SKM-1 treated with dmso at 0.1 percent for 144 hours (cell line): ENCODE measurements around the gene TTLL12.
A peak's percentile ranks its signal among the peaks of the same experiment; 100 is the strongest.
"Not testable (repeated sequence)": the region's sequence is repeated elsewhere in the genome, so short reads cannot be mapped to it uniquely, and the experiment has no call there.

Experiments used
- DNase-seq: peaks from one replicate; lab custom pipeline; 2025; ENCODE audit not compliant: unreplicated experiment; lab: John Stamatoyannopoulos, UW

TTLL12 gene

DNA sequence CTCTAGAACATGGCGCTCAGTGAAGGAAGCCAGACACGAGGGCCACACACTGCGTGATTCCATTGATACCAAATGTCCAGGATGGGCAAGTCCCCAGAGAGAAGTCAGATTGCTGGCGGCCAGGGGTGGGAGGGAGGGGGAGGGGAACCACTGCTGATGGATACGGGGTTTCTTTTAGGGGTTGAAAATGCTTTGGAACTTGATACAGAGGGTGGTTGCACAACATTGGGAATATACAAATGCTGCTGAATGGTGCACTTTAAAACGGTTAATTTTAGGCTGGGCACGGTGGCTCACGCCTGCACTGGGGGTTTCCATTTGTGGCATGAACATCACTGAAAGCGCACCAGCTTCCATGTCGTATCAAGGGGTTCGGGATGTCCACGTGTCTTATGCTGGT is 30.5 kb downstream of the TTLL12 start:
- DNase-seq = no peak

DNA sequence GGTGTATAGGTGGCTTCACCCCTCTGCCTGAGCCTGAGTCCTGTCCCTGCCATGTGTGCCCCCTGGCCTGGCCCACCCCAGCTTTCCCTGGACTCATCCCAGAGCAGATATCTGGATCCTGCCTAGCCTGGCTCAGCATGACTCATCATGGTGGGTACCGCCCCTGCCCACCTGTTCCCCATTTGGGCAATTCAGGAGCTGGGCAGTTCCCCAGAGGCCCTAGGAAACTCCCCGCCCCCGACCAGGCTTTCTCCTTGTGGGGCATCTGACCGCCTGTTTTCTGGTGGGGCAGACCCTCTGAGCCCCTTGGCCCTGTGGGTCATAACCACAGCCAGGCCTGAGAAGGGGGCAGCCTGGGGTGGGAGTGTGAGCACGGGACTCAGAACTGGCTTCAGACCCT is 31.1 kb downstream of the TTLL12 start:
- no peak for DNase-seq

DNA sequence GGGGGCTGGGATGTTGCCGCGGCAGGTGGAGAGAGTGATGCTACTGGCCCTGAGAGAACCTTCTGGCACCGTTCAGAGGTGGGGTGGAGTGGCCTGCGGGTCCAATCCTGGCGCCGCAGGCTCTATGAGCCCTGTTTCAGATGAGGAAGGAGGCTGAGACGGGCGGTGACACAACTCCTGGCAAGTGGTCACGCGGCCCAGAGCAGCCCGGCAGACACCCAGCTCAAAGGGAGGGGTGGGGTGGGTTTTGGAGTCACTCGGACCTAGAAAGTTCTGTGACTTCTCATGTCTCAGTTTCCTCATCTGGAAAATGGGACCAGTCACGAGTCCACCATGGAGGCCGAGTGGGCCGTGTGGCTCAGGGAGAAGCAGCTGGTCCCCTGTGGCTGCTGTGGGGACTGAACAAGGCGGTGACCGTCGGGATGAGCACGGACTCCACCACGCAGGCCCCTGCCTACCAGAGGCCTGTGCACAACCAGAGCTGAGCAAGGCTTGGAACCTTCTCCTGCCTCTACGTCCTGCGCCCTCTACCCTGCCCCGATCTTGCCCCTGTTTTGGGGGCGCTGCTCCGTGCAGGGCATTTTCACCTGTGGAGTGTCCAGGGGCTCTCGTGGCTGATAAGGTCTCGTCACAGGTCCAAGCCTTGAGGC is 31.9 kb downstream of the TTLL12 start:
- no peak for DNase-seq

DNA sequence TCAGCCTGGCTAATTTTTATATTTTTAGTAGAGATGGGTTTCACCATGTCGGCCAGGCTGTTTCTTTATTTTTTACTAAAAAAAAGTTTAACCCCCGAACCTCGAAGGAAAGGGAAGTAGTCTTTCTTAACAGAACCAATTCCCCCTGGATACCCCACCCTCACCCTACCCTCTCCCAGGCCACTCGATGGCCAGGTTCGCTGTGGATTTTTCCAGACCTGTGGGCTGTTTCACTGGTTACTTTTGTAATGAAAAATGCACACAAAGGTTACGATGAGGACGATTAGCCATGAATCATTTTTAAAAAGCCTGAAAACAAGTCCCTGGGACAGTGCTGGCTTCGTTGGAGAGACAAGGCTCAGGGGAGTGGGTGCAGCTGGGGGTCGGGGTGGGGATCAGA is 33.0 kb downstream of the TTLL12 start:
- DNase-seq = no peak

DNA sequence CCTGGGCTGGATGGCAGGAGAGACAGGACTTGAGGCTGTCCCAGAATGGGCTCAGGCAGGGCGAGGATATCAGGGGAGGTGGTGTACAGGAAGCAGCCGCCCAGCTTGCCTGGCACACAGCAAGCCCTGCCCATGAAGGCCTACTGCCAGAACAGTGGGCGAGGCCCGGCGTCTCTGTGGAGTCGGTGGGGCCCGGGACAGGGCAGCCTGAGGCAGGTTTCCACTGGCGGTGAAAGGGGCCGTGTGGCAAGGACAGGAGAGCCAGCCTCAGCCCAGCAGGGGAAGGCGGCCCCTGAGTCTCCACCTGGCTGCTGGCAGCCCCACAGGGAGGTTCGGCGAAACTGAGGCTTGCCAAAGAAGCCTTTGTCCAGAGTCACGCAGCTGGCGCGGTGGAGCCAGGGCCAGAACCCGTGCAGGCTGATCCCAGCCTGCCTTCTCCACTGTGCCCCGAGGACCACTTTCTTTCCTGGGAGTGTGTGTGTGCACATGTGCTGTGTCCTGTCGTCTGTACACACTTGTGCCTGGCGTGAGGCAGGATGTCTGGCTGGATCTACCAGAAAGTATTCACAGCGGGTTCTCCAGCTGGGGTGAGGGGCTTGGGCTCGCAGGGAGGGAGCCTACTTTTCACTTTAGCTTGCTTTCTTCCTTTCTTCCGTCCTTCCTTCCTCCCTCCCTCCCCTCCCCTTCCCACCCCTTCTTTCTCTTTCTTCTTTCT is 34.4 kb downstream of the TTLL12 start:
- no peak for DNase-seq

DNA sequence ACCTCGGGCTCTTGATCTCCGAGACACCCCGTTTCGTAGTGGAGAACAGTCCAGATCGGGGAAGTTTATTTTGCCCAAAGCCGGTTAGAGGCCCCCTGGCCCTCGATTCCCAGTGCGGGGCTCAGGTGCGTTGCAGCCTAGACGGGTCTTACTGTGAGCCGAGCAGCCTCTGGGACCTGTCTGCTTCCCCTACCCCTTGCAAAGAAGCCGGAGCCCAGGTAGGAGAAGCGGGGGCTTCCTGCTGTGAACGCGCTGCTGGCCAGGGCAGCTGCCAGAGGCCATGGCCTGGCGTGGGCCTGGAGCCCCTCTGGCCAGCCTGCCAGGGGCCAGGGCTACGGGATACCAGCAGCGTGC is 35.0 kb downstream of the TTLL12 start:
- no peak for DNase-seq

DNA sequence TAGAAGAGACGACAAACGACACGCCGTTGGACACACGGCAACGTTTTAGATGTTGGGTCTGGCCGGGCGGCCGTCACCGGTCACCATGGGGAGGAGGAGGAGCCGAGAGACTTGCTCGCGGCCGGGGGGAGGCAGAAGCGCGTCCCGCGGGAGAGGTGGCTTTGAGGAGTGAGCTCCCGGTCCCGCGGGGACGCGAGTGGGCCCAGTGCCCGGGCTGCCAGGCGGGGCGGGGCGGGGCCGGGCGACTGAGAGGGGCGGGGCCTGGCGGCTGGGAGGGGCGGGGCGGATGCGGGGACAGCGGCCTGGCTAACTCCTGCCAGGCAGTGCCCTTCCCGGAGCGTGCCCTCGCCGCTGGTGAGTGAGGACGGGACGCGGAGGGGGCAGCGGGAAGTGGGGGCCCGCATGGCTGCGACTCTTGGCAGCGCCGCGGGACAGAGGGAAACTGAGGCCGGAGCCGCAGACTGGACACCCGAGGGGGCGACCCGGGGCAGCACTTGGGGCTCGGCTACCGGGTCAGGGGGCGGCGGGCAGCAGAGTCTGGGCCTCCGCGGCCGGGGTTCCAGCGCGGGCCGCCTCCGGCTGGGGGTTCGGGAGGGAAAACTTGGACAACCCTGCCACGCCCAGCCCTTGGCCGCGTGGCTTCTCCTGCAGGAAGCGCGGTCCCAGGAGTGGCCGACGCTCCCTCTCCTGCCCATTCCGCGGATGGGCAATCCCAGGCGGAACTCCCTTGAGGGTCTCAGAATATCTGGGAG is 35.5 kb downstream of the TTLL12 start, which contains the start of gene TSPO:
Gene TSPO (plus strand): TSS at position 309 of the 752 bp plus-strand sequence. CDS start 7,680 bp downstream, outside the sequence.
- DNase-seq = no peak

DNA sequence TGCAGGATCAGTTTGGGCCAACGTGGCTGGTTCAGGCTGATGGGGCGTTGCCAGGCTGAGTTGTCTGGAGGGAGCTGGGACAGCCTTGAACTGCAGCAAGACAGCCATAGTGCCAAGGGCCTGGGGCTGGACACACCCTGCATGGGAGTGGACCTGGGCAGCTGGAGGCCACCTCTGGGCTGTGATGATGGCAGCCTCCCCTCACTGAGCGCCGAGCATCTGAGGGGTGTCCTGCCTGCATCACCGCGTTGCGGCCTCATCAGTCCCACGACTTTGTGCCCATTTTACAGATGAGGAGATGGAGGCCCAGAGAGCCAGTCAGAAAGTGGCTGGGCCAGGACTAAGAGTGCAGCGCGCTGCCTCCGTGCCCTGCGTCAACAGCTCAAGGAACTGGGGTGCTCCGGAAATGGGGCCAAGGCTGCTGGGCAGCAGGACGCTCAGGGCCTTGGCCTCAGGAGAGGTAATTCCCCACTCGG is 36.2 kb downstream of the TTLL12 start:
- no peak for DNase-seq

DNA sequence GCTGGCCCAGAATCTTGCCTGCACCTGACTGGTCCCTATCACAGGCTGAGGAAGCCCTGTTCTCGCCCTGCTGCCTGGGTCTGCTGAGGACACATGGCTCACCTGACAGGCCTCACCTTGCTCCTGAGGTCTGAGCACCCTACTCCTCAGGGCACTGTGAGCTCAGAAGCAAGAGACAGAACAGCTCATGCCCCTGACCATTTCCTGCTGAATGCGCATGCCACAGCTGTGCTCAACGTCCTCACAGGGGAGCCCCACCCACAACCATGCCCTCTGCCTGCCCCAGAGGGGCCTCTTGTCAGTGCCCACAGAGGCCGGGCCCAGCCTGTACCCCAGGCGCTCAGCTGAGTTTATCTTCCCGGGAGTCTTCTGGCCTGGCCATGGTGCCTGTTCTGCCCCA is 38.4 kb downstream of the TTLL12 start:
- no peak for DNase-seq

DNA sequence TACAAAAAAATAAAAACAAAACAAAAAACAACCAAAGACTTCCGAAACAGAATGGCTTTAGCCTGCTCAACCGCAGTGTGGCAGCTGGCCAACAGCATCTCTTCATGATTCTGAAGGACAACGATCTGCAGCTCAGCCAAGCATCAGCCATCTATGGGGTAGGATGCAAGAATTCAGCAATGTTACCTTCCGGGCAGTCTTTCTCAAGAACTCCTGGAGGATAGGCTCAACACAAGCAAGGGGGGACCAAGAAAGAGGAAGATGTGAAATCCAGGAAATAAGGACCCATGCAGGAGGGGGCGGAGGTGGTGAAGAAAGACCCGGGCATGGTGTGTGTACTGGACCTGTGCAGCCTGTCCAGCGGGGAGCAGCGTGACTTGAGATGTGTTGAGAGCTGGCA is 39.1 kb downstream of the TTLL12 start:
- peak; percentile 76 for DNase-seq

DNA sequence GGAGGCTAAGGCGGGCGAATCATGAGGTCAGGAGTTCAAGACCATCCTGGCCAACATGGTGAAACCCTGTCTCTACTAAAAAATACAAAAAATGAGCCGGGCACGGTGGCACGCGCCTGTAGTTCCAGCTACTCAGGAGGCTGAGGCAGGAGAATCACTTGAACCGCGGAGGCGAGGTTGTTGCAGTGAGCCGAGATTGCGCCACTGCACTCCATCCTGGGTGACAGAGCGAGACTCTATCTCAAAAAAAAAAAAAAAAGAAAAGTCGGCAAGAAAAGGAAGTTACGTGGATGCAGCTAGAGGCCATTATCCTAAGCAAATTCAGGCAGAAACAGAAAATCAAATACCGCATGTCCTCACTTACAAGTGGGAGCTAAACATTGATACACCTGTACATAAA is 40.6 kb downstream of the TTLL12 start:
- DNase-seq = peak; percentile 27

DNA sequence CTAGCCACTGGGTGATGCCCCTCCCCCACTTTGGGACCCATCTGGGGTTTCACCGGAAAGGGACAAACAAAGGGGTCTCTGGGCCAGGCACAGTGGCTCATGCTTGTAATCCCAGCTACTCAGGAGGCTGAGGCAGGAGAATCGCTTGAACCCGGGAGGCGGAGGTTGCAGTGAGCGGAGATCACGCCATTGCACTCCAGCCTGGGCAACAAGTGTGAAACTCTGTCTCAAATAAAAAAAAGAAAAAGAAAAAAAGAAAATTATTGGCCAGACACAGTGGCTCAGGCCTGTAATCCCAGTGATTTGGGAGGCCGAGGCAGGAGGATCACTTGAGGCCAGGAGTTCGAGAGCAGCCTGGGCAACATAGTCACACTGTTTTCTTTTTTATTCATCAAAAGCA is 41.6 kb downstream of the TTLL12 start:
- not testable (repeated sequence) for DNase-seq

DNA sequence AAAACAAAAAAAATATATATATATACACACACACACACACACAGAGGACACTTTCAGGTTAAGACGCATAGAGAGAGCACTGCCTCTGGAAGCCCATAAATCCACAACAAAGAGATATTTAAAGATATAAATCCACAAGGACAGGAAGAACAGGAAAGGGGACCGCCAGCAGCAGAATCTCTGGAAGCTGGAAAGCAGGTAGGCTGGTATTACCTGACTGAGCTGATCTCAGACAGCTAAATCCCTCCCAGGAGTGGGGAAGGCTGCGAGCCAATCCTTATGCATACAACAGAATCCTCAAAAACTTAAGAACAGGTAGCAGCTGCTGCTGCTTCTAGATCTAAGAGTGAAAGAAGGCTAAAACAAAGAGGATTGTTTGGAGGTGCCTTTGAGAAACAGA is 42.0 kb downstream of the TTLL12 start:
- DNase-seq = no peak

DNA sequence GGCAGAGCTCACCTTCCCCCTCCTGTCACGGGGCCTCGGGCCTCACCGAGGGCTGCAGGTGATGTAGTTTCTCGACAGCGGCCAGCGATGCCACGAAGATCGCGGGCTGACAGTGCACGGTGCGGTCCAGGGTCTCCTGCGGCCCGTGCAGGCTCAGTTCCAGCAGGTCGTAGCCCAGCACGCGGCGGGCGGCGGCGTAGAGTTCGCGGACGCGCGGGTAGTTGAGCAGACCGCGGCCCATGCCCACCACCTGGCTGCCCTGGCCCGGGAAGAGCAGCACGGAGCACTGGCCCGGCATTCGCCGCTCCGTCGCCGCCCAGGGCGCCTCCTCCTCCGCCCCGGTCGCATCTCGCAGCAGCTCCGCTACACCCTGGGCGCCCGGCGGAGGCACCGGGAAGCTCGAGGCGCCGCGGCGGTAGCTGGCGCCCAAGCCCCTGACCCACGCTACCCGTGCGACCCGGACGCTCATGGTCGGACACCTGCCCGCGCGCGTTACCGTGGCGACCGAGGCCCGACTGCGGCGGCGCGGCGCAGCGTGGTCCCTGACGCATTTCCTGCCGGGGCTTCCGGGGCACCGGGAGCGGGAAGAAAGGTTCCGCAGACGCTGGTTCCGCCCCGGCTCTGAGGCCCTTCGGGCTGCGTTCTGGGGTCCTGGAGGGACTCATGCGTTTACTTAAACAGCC is 43.9 kb downstream of the TTLL12 start, which contains the start of gene MCAT:
Gene MCAT (minus strand): TSS at position 519 of the 683 bp plus-strand sequence. CDS start 50 bp downstream, at position 469.
- peak; percentile 72 for DNase-seq

DNA sequence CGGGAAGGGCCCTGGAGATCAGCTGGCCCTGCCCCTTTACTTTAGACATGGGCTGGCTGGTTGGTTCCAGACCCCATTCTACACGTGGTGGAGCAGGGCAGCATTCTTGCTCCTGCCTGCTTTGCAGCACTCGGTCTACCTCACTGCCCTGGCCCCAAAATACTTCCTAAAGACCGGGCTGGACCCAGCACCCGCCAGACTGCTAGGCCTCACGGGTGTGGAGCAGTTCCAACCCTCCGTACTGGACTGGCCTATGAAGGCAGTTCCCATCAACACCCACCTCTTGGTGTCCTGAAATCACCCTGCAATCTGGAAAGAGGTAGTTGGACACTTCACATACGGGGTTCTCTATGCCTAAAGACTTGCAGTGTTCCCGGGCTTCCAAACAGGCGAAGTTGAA is 50.1 kb downstream of the TTLL12 start:
- no peak for DNase-seq

DNA sequence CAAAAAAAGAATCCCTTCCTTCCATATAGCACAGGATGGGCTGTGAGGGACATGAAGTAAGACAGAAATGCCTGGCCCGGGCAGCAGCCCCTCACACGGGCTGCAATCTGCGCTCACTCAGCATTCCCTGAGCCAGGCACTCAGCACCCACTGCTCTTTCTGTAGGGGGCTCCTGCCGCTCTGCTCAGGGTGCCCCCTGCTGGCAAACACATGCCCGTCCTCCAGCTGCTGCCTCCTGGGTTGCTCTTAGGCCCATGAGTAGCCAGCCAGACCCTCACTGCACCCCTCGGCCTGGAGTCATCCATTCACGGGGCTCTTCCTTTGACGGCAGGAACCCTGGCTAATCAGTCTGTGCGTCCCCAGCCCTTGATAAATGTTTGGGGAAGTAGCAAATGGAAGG is 50.7 kb downstream of the TTLL12 start:
- no peak for DNase-seq

DNA sequence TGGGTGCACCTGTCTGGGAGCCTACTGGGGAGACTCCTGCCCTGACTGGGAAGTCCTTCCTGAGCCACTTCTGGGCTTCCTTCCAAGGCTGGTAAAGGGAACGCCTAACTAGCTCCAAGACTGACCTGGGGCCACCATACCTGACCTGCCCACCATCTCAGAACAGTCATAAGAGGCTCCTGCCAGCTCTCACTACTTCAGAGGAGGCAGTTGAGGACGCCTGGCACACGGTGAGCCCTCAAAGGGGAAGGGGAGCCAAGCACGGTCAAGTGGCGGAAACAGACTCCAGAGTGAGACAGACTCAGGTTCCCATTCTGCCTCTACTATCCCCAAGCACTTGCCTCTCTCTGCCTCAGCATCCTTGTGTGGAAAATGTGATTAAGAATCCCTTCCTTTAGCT is 51.4 kb downstream of the TTLL12 start:
- DNase-seq = no peak

DNA sequence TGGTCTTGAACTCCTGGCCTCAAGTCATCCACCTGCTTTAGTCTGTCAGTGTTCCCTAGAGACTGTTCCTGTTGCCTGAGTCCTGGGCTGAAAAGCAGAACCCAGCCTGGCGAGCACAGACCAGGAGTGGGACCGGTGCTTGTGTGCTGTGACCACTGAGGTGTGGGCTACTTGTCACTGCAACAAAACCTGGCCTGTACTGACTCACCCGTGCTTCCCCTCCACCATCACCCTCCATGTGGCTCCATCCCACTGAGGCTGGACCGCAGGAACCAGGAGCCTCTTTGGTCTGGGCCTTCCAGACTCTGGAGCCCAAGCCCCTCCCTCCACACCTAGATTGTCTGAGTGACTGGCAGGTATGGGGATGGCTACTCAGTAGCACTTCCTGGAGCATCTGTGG is 52.4 kb downstream of the TTLL12 start:
- no peak for DNase-seq

DNA sequence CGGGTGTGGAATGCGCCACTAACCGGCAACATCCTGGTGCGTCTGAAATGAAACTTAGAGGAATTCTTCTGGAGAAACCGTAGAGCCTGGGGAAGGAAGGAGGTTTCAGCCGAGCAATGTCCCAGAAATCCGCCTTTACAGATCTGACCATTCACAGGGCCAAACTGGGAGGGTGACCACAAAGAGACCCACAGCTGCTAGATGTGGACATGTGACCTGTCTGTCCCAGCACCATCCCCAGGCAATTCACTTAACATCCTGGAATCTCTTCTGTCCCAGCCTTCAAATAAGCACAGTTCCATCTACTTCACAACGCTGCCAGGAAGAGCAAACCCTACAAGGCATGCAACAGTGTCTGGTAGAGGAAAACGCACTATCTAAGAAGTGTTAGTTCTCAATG is 53.5 kb downstream of the TTLL12 start:
- DNase-seq = no peak

DNA sequence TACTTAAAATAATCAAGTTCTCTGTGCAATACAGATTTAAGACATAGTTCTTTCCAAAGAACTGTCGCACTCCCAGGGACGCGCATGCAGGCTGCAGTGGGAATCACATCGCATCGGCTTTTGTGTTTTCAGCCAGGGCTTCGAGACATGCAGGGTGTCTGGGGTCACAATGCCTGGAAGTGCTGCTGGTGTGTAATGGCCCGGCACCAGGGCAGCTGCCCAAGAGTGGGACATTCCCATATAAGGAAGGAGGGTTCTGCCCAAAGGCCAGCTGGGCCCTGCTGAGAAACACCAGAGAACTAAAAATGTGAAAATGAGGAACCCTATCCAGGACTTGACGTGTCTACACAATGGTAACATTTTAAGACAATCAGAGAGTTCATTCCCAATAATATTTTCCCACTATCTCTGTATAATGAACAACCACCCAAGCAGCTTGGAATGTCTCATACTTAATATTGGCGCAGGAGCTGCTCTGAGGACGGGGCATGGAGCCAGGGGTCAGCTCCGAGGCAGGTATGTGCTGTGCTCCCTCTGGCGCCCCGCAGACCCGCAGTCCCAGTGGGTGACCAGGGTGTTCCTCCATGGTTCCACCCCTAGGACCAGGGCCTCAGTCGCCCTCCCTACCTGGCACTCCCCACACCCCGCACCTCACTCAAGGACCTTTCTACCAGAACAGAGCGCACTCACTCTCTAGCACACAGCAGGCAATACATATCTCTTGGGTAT is 55.0 kb downstream of the TTLL12 start:
- DNase-seq = no peak
